Effector memory CD4-positive, alpha-beta T cell (primary cell): ENCODE measurements around the gene CA14.

Experiments
- DNase-seq, 3 donors: peaks; one replicate each; pipeline ENCODE4 v3.0.0-alpha.2; 2020
- H3K27ac ChIP-seq: 2 replicates; pipeline ENCODE4 v1.7.0; 2013; ENCODE audit warnings: mild to moderate bottlenecking, low read length, moderate library complexity; ENCODE audit not compliant: insufficient read depth, poor library complexity, severe bottlenecking
- H3K27me3 ChIP-seq: replicated peaks from 2 replicates; pipeline ENCODE4 v1.7.0; 2013; ENCODE audit warnings: mild to moderate bottlenecking, low read length; ENCODE audit not compliant: insufficient read depth, control insufficient read depth, poor library complexity, severe bottlenecking
- H3K36me3 ChIP-seq: 2 replicates; pipeline ENCODE4 v1.7.0; 2013; ENCODE audit warnings: mild to moderate bottlenecking, low read length, moderate library complexity; ENCODE audit not compliant: control insufficient read depth, insufficient read depth
- H3K4me1 ChIP-seq: 2 replicates; pipeline ENCODE4 v1.7.0; 2013; ENCODE audit warnings: low read length, mild to moderate bottlenecking; ENCODE audit not compliant: control insufficient read depth, insufficient read depth, poor library complexity, severe bottlenecking
- H3K4me3 ChIP-seq: 2 replicates; pipeline ENCODE4 v1.7.0; 2013; ENCODE audit warnings: low read length, low read depth, mild to moderate bottlenecking; ENCODE audit not compliant: insufficient read depth, poor library complexity, severe bottlenecking
- H3K9me3 ChIP-seq: 2 replicates; pipeline ENCODE4 v1.7.0; 2013; ENCODE audit warnings: mild to moderate bottlenecking, low read length, moderate library complexity; ENCODE audit not compliant: control insufficient read depth

Gene CA14

GRCh38 chr1:150259758-150260669 lies 2.4 kb downstream of the CA14 start:
- Histone ChIP-seq H3K27me3 (peaks cover 21% of the 10 kb centered on the region), H3K4me3 (no peak overlapping the region), H3K27ac (no peak overlapping the region), H3K36me3 (peaks cover 8% of the 10 kb centered on the region), H3K9me3 (no peaks in the 10 kb centered on the region), H3K4me1 (peaks cover 5% of the 10 kb centered on the region)
- DNase-seq, result no peak

GRCh38 chr1:150261367-150261766 lies 3.8 kb downstream of the CA14 start:
- Histone ChIP-seq H3K4me1 (no peaks in the 10 kb centered on the region), H3K36me3 (peaks cover 22% of the 10 kb centered on the region), H3K4me3 (no peak overlapping the region), H3K9me3 (no peaks in the 10 kb centered on the region), H3K27me3 (peaks cover 19% of the 10 kb centered on the region), H3K27ac (no peak overlapping the region)
- no peak for DNase-seq

- H3K4me3 ChIP-seq, result no peak overlapping the region
- H3K4me1 ChIP-seq, result peaks cover 4% of the 10 kb centered on the region
- no peaks in the 10 kb centered on the region for H3K9me3 ChIP-seq
- H3K27ac ChIP-seq, result no peak overlapping the region
- peaks cover 6% of the 10 kb centered on the region for H3K27me3 ChIP-seq
- DNase-seq, result no peak
- peaks cover 29% of the 10 kb centered on the region for H3K36me3 ChIP-seq
Observed at GRCh38 chr1:150262388-150263320, 5.1 kb downstream of the CA14 start.

GRCh38 chr1:150263549-150263948 lies 6.0 kb downstream of the CA14 start:
- peaks cover 2% of the 10 kb centered on the region for H3K27me3 ChIP-seq
- no peaks in the 10 kb centered on the region for H3K9me3 ChIP-seq
- no peak for DNase-seq
- H3K27ac ChIP-seq, result no peak overlapping the region
- peaks cover 29% of the 10 kb centered on the region for H3K36me3 ChIP-seq
- peaks cover 12% of the 10 kb centered on the region for H3K4me1 ChIP-seq
- no peak overlapping the region for H3K4me3 ChIP-seq

- peaks cover 29% of the 10 kb centered on the region for H3K36me3 ChIP-seq
- no peaks in the 10 kb centered on the region for H3K9me3 ChIP-seq
- no peaks in the 10 kb centered on the region for H3K27me3 ChIP-seq
- H3K4me3 ChIP-seq, result peak overlapping the region; percentile 82
- H3K4me1 ChIP-seq, result peaks cover 12% of the 10 kb centered on the region
- DNase-seq, result no peak
- peak overlapping the region; percentile 92 for H3K27ac ChIP-seq
Observed at GRCh38 chr1:150267896-150268295, 10.3 kb downstream of the CA14 start.

- Histone ChIP-seq H3K27ac (peak overlapping the region; percentile 92), H3K36me3 (peaks cover 29% of the 10 kb centered on the region), H3K4me1 (peaks cover 12% of the 10 kb centered on the region), H3K9me3 (no peaks in the 10 kb centered on the region), H3K4me3 (peak overlapping the region; percentile 82), H3K27me3 (no peaks in the 10 kb centered on the region)
- peak; percentile 29 to 35 (median 33) for DNase-seq
Observed at GRCh38 chr1:150268340-150268704, 10.7 kb downstream of the CA14 start.

GRCh38 chr1:150268705-150269403 lies 11.3 kb downstream of the CA14 start, which contains the start of gene APH1A:
Gene APH1A (minus strand): TSS chr1:150269016. CDS start chr1:150268810, 206 bp downstream.
- Histone ChIP-seq H3K4me1 (peaks cover 12% of the 10 kb centered on the region), H3K36me3 (peaks cover 29% of the 10 kb centered on the region), H3K27ac (peak within 1 kb of the TSS; percentile 92), H3K27me3 (no peaks in the 10 kb centered on the region), H3K4me3 (peak within 1 kb of the TSS; percentile 82), H3K9me3 (no peaks in the 10 kb centered on the region)
- DNase-seq, result peak; percentile 84 to 87 (median 85)

- peaks cover 12% of the 10 kb centered on the region for H3K4me1 ChIP-seq
- peaks cover 26% of the 10 kb centered on the region for H3K36me3 ChIP-seq
- peak overlapping the region; percentile 92 for H3K27ac ChIP-seq
- no peak for DNase-seq
- H3K27me3 ChIP-seq, result no peaks in the 10 kb centered on the region
- peak overlapping the region; percentile 82 for H3K4me3 ChIP-seq
- H3K9me3 ChIP-seq, result no peaks in the 10 kb centered on the region
Observed at GRCh38 chr1:150269451-150269850, 11.9 kb downstream of the CA14 start.

GRCh38 chr1:150271291-150271959 lies 13.9 kb downstream of the CA14 start:
- DNase-seq, result no peak
- peaks cover 8% of the 10 kb centered on the region for H3K36me3 ChIP-seq
- peaks cover 12% of the 10 kb centered on the region for H3K4me1 ChIP-seq

More at GRCh38 chr1:150271291-150271959, 13.9 kb downstream of the CA14 start:
- Histone ChIP-seq H3K4me3 (no peak overlapping the region), H3K27ac (no peak overlapping the region), H3K9me3 (no peaks in the 10 kb centered on the region), H3K27me3 (no peaks in the 10 kb centered on the region)
